ENCODE data around the gene CFAP99. TPM values are rescaled to one million over a fixed set of nuclear protein-coding genes. Genes with fewer than 3 reads are reported as not detected.

CFAP99 gene
- total RNA-seq, 1 donor from 2014 or later, result not detected

GRCh38 chr4:2451036-2451520 is 32.3 kb downstream of the CFAP99 start:
- Histone ChIP-seq H3K27me3 (ENCODE audit: control insufficient read depth, insufficient read depth, low read length) (peaks cover 2% of the 10 kb centered on the region), H3K4me3 (ENCODE audit: low read depth, low read length) (no peak overlapping the region), H3K36me3 (ENCODE audit: control insufficient read depth, insufficient read depth, low read length) (no peaks in the 10 kb centered on the region)
- no peak for DNase-seq (ENCODE audit: low read depth)
- no peak for TF ChIP-seq CTCF (IDR thresholded peaks at IDR 0.05; ENCODE audit: insufficient read depth, low read length, severe bottlenecking)
- FAIRE-seq, result no peak

- Histone ChIP-seq H3K4me3 (ENCODE audit: low read depth, low read length) (no peak overlapping the region), H3K27me3 (ENCODE audit: control insufficient read depth, insufficient read depth, low read length) (peaks cover 2% of the 10 kb centered on the region), H3K36me3 (ENCODE audit: control insufficient read depth, insufficient read depth, low read length) (no peaks in the 10 kb centered on the region)
- no peak for TF ChIP-seq CTCF (IDR thresholded peaks at IDR 0.05; ENCODE audit: insufficient read depth, low read length, severe bottlenecking)
- FAIRE-seq (no peak), DNase-seq (ENCODE audit: low read depth) (no peak)
Observed at GRCh38 chr4:2451821-2452785, 33.3 kb downstream of the CFAP99 start.

- DNase-seq (ENCODE audit: low read depth) (no peak), FAIRE-seq (no peak)
- Histone ChIP-seq H3K36me3 (ENCODE audit: control insufficient read depth, insufficient read depth, low read length) (no peaks in the 10 kb centered on the region), H3K27me3 (ENCODE audit: control insufficient read depth, insufficient read depth, low read length) (no peaks in the 10 kb centered on the region), H3K4me3 (ENCODE audit: low read depth, low read length) (no peak overlapping the region)
- no peak for TF ChIP-seq CTCF (IDR thresholded peaks at IDR 0.05; ENCODE audit: insufficient read depth, low read length, severe bottlenecking)
Observed at GRCh38 chr4:2457481-2458295, 38.9 kb downstream of the CFAP99 start.

GRCh38 chr4:2458546-2459491 is 40.1 kb downstream of the CFAP99 start:
- FAIRE-seq, result no peak

More at GRCh38 chr4:2458546-2459491, 40.1 kb downstream of the CFAP99 start:
- TF ChIP-seq CTCF (IDR thresholded peaks at IDR 0.05; ENCODE audit: insufficient read depth, low read length, severe bottlenecking), result no peak
- no peaks in the 10 kb centered on the region for H3K36me3 ChIP-seq (ENCODE audit: control insufficient read depth, insufficient read depth, low read length)
- H3K4me3 ChIP-seq (ENCODE audit: low read depth, low read length), result no peak overlapping the region
- H3K27me3 ChIP-seq (ENCODE audit: control insufficient read depth, insufficient read depth, low read length), result no peaks in the 10 kb centered on the region
- DNase-seq (ENCODE audit: low read depth), result no peak

Data from bronchial epithelial cell (primary cell).